Melanocyte of skin (primary cell): ENCODE results near the gene LINGO3. TPM values are rescaled to one million over a fixed set of nuclear protein-coding genes. Genes with fewer than 3 reads are reported as not detected.

Experiments used
- total RNA-seq, 2 donors: library from RNA; depleted of rRNA; stranded (reverse); fragments of >200 nt; gene quantifications; 2 replicates each; pipeline ENCODE4 v1.2.3, GENCODE V29; 2012

LINGO3 gene
- under 1 TPM in 1 of 2 donors, not detected in 1; under 0.01 TPM for total RNA-seq

DNA sequence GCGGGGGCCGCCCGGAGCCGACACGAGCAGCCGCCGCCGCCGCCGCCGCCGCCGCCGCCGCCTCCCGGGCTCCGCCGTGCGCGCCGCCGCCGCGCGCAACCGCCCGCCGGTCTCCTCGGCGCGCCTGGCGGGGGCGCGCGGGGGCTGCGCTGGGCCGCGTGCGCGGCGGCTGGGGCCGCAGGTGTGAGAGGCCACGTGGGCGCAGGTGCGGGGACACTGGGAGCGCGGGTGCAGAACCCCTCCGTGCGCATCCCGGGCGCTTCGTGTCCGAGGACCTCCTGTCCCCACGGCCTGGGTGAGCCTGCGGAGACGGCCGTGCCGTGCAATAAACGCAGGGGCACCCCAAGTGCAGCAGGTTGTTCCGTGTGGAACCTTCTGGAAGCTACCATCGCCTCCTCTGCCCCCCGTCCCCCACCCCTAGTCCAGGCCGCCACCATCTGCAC, at the start of gene LINGO3:
Gene LINGO3 (minus strand): TSS at position 41 of the 443 bp plus-strand sequence. CDS start 16,378 bp downstream, outside the sequence.

DNA sequence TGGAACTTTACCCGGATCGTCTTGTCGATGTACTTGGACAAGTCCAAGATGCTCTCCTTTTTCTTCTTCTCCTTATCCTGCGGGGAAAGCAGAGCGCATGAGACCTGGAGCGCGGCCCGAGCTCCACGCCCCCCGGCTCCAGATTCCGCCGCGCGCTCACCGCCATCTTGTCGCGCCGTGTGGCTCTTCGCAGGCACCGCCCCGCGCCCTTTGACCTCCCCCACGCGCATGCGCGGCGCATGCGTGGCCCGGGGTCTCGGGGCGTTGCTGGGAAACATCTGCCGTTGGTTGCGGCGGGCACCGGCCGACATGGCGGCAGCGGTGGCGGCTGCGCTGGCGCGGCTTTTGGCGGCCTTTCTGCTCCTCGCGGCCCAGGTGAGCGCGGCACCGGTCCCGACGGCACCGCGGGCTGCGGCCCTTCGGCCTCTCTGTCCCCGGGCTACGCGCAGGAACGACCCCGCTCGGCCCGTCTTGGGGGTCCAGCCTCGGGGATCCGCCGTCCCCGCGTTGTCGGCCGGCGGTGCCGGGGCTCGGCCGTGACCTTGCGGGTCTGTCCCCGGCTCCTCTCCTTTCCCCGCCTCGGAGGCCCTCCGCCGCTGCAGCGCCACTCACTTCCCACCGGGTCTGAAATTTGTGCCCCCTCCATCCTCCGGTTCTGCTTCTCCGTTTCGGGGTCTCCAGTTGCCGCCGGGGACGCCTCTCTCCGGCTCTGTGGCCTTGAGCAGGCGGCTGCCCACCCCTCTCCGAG, 20.6 kb upstream of the LINGO3 start, which contains the start of the genes LSM7 and SPPL2B:
Gene LSM7 (minus strand): TSS at position 186 of the 748 bp plus-strand sequence. CDS start 20 bp downstream, at position 166.
Gene SPPL2B (plus strand): TSS at position 284 of the 748 bp plus-strand sequence. CDS start 26 bp downstream, at position 310.

GRCh38 chr19:2282062-2282861, 25.7 kb downstream of the LINGO3 start, which contains the start of gene PEAK3:
Gene PEAK3 (minus strand): TSS chr19:2282175. CDS start chr19:2280931, 1,244 bp downstream.

Other genes with a start within 250 kb of the LINGO3 start
- 10 to 100 TPM; 16.2 to 22.3 TPM for gene MOB3A, start 211.8 kb downstream of the LINGO3 start, total RNA-seq
- under 1 TPM in 1 of 2 donors, not detected in 1; 0.69 TPM for gene IZUMO4, start 211.2 kb downstream of the LINGO3 start, total RNA-seq
- gene AP3D1, start 156.6 kb downstream of the LINGO3 start, total RNA-seq: 100 to 1,000 TPM; 114 to 163 TPM
- gene DOT1L, start 144.2 kb downstream of the LINGO3 start, total RNA-seq: 1 to 10 TPM; 5.2 to 8.0 TPM
- 10 to 100 TPM; 29.3 to 46.0 TPM for gene PLEKHJ1, start 71.8 kb downstream of the LINGO3 start, total RNA-seq
- gene SF3A2, start 71.3 kb downstream of the LINGO3 start, total RNA-seq: 10 to 100 TPM; 19.3 to 42.3 TPM
- under 1 TPM; 0.33 to 0.34 TPM for gene AMH, start 58.8 kb downstream of the LINGO3 start, total RNA-seq
- not detected for gene JSRP1, start 51.7 kb downstream of the LINGO3 start, total RNA-seq
- gene PEAK3, start 26.0 kb downstream of the LINGO3 start, total RNA-seq: not detected
- 100 to 1,000 TPM in 1 of 2 donors, 10 to 100 TPM in 1; 69.9 to 128 TPM for gene LSM7, start 20.4 kb upstream of the LINGO3 start, total RNA-seq
- gene SPPL2B, start 20.5 kb upstream of the LINGO3 start, total RNA-seq: 10 to 100 TPM; 22.0 to 22.4 TPM
- not detected for gene TMPRSS9, start 52.1 kb upstream of the LINGO3 start, total RNA-seq
- 10 to 100 TPM; 26.5 to 45.0 TPM for gene TIMM13, start 119.4 kb upstream of the LINGO3 start, total RNA-seq
- gene LMNB2, start 148.8 kb upstream of the LINGO3 start, total RNA-seq: 10 to 100 TPM; 18.9 to 75.6 TPM
- gene GADD45B, start 168.0 kb upstream of the LINGO3 start, total RNA-seq: 10 to 100 TPM in 1 of 2 donors, 1 to 10 TPM in 1; 8.3 to 11.4 TPM